SK-N-SH (cell line): ENCODE results near the gene SMARCC1. TPM values are rescaled to one million over a fixed set of nuclear protein-coding genes. Genes with fewer than 3 reads are reported as not detected.
A peak's percentile ranks its signal among the peaks of the same experiment; 100 is the strongest.

Experiments used
- CTCF ChIA-PET: fragments of 300-600, 350-600 bp; formaldehyde crosslinking; extraction: SDS; loops from one replicate; lab custom pipeline; 2021; lab: Yijun Ruan, JAX
- POLR2A ChIA-PET: fragments of 350-600 bp; sonication (Branson Sonifier 250); formaldehyde crosslinking; extraction: SDS; loops from one replicate; lab custom pipeline; 2020; ENCODE audit warnings: antibody characterized with exemption, inconsistent platforms; lab: Yijun Ruan, JAX
- DNase-seq: peaks from one replicate; pipeline ENCODE4 v3.0.0; 2012
- H2AFZ ChIP-seq: fragments of 200-600 bp; sonication (generic); 2 replicates; pipeline ENCODE4 v1.8.1; 2016; ENCODE audit warnings: antibody characterized with exemption, mild to moderate bottlenecking, low read depth
- H3F3A ChIP-seq: fragments of 200-600 bp; sonication (generic); replicated peaks from 2 replicates; pipeline ENCODE3; 2016; ENCODE audit warnings: antibody characterized with exemption, mild to moderate bottlenecking; ENCODE audit not compliant: insufficient read depth
- H3K27ac ChIP-seq, 2 experiments: fragments of 200-500 bp in 1 of 2; fragments of 200-600 bp in 1 of 2; sonication (Bioruptor generic) in 1 of 2; sonication (generic), shearing (Covaris generic) in 1 of 2; 2 replicates each; pipeline versions ENCODE4 v1.5.1 to v1.6.1; 2014 to 2016; ENCODE audit warnings: low read depth in 2 of 2, inconsistent platforms in 1 of 2, low read length in 1 of 2, mild to moderate bottlenecking in 1 of 2, mixed read lengths in 1 of 2
- H3K27me3 ChIP-seq: fragments of 200-600 bp; sonication (generic), shearing (Covaris generic); 2 replicates; pipeline ENCODE4 v1.6.1; 2016; ENCODE audit warnings: mixed run types; ENCODE audit not compliant: insufficient read depth
- H3K36me3 ChIP-seq, 2 experiments: fragments of 200-500 bp in 1 of 2; fragments of 200-600 bp in 1 of 2; sonication (Bioruptor generic) in 1 of 2; sonication (generic) in 1 of 2; replicated peaks in 1 of 2; 2 replicates each; pipeline versions ENCODE3 to v1.5.1; 2014 to 2016; ENCODE audit warnings: low read length in 1 of 2, mild to moderate bottlenecking in 1 of 2; ENCODE audit not compliant: insufficient read depth in 2 of 2, control insufficient read depth in 1 of 2
- H3K4me1 ChIP-seq, 2 experiments: fragments of 200-500 bp in 1 of 2; fragments of 200-600 bp in 1 of 2; sonication (Bioruptor generic) in 1 of 2; sonication (generic), shearing (Covaris generic) in 1 of 2; 2 replicates each; pipeline versions ENCODE4 v1.5.1 to v1.6.1; 2014 to 2016; ENCODE audit warnings: low read depth in 1 of 2, low read length in 1 of 2, mixed run types in 1 of 2; ENCODE audit not compliant: insufficient read depth in 2 of 2, control insufficient read depth in 1 of 2
- H3K4me2 ChIP-seq: fragments of 200-600 bp; sonication (generic), shearing (Covaris generic); 2 replicates; pipeline ENCODE4 v1.6.1; 2017; ENCODE audit warnings: mixed run types
- H3K4me3 ChIP-seq, 2 experiments: fragments of 200-500 bp in 1 of 2; fragments of 200-600 bp in 1 of 2; sonication (Bioruptor generic) in 1 of 2; sonication (generic), shearing (Covaris generic) in 1 of 2; 2 replicates each; pipeline versions ENCODE4 v1.5.1 to v1.8.1; 2014 to 2016; ENCODE audit warnings: low read depth in 2 of 2, inconsistent platforms in 1 of 2, low read length in 1 of 2, mild to moderate bottlenecking in 1 of 2, mixed read lengths in 1 of 2, moderate library complexity in 1 of 2
- H3K79me2 ChIP-seq: fragments of 200-600 bp; sonication (generic); 2 replicates; pipeline ENCODE4 v1.8.1; 2017; ENCODE audit warnings: mild to moderate bottlenecking; ENCODE audit not compliant: insufficient read depth
- H3K9ac ChIP-seq: fragments of 200-600 bp; sonication (generic); 2 replicates; pipeline ENCODE4 v1.6.1; 2017; ENCODE audit warnings: mixed run types
- H3K9me2 ChIP-seq: fragments of 200-600 bp; sonication (generic); 2 replicates; pipeline ENCODE4 v1.6.1; 2017; ENCODE audit warnings: mixed run types
- H3K9me3 ChIP-seq: fragments of 200-600 bp; sonication (generic); 2 replicates; pipeline ENCODE4 v1.6.1; 2017; ENCODE audit warnings: mixed run types, mild to moderate bottlenecking, moderate library complexity
- H4K20me1 ChIP-seq: fragments of 200-600 bp; sonication (generic); 2 replicates; pipeline ENCODE4 v1.6.1; 2017; ENCODE audit warnings: mild to moderate bottlenecking, mixed run types; ENCODE audit not compliant: insufficient read depth
- ELF1 ChIP-seq: IDR thresholded peaks from 2 replicates; pipeline ENCODE4 v1.4.0; 2012
- EP300 ChIP-seq, 2 experiments: IDR thresholded peaks; 2 replicates each; pipeline versions ENCODE4 v1.4.0 to v1.6.1; 2012; ENCODE audit warnings: borderline replicate concordance in 1 of 2, low read depth in 1 of 2, low read length in 1 of 2
- FOSL2 ChIP-seq: IDR thresholded peaks from 2 replicates; pipeline ENCODE4 v1.4.0; 2012; ENCODE audit warnings: low read depth, mild to moderate bottlenecking, moderate library complexity, borderline replicate concordance
- FOXJ3 ChIP-seq: sonication (generic); formaldehyde crosslinking; IDR thresholded peaks from 2 replicates; pipeline ENCODE4 v1.5.1; 2020; ENCODE audit warnings: mild to moderate bottlenecking, missing genetic modification reagents
- IRF3 ChIP-seq: fragments of 150-350 bp; IDR thresholded peaks from 2 replicates; pipeline ENCODE4 v1.6.1; 2016; ENCODE audit warnings: mild to moderate bottlenecking, low read depth, low read length
- MXI1 ChIP-seq: IDR thresholded peaks from 2 replicates; pipeline ENCODE4 v1.6.1; 2012; ENCODE audit warnings: mild to moderate bottlenecking, low read depth, low read length, improper control_type of control experiment
- NFIC ChIP-seq: IDR thresholded peaks from 2 replicates; pipeline ENCODE4 v1.4.0; 2012; ENCODE audit warnings: borderline replicate concordance
- NRF1 ChIP-seq: IDR thresholded peaks from 2 replicates; pipeline ENCODE4 v1.6.1; 2012; ENCODE audit warnings: low read depth, mild to moderate bottlenecking, low read length
- POLR2AphosphoS5 ChIP-seq: IDR thresholded peaks from 2 replicates; pipeline ENCODE4 v1.6.1; 2012; ENCODE audit warnings: low read depth, low read length
- REST ChIP-seq: IDR thresholded peaks from 2 replicates; pipeline ENCODE4 v1.6.1; 2012; ENCODE audit warnings: mild to moderate bottlenecking, low read depth, low read length, moderate library complexity
- RFX5 ChIP-seq: IDR thresholded peaks from 2 replicates; pipeline ENCODE4 v1.6.1; 2012; ENCODE audit warnings: mild to moderate bottlenecking, improper control_type of control experiment, low read length
- RXRA ChIP-seq: IDR thresholded peaks from 2 replicates; pipeline ENCODE4 v1.4.0; 2012; ENCODE audit warnings: low read depth, mild to moderate bottlenecking, borderline replicate concordance
- SMC3 ChIP-seq: IDR thresholded peaks from 2 replicates; pipeline ENCODE4 v1.6.1; 2012; ENCODE audit warnings: low read depth, low read length, improper control_type of control experiment
- TEAD4 ChIP-seq: IDR thresholded peaks from 2 replicates; pipeline ENCODE4 v1.4.0; 2012; ENCODE audit warnings: mild to moderate bottlenecking, borderline replicate concordance; ENCODE audit not compliant: insufficient read depth
- USF1 ChIP-seq: IDR thresholded peaks from 2 replicates; pipeline ENCODE4 v1.4.0; 2012; ENCODE audit warnings: low read depth, borderline replicate concordance
- ZBTB33 ChIP-seq: IDR thresholded peaks from 2 replicates; pipeline ENCODE4 v1.4.0; 2012; ENCODE audit warnings: low read depth, borderline replicate concordance
- WGBS: methylation state at CpG from one replicate; pipeline ENCODE4 v1.1.6; 2017; ENCODE audit warnings: low lambda C conversion rate; 5-methylcytosine and 5-hydroxymethylcytosine counted together
- polyA plus RNA-seq, 3 experiments: library from polyadenylated mRNA; depleted of rRNA; stranded (reverse); fragments of >200 nt; gene quantifications; 2 replicates each; pipeline ENCODE4 v1.2.3, GENCODE V29; 2012

Gene SMARCC1
- polyA plus RNA-seq, 1 of the 3 experiments (the other 2 are of a cell fraction): 16.5 TPM

- Histone ChIP-seq H3K9ac (no peak overlapping the region), H3K27ac (peak overlapping the region in 1 of 2 experiments; percentile 23; a peak in 1 of 4 replicates), H3K36me3 (peaks cover 56 to 68% of the 10 kb centered on the region in 2 experiments), H3K27me3 (no peaks in the 10 kb centered on the region), H2AFZ (no peak overlapping the region), H3K9me2 (no peaks in the 10 kb centered on the region), H3K4me3 (no peak overlapping the region), H3K79me2 (peaks cover 10% of the 10 kb centered on the region; the same call in 1 of the 2 replicates), H3K9me3 (no peaks in the 10 kb centered on the region), H3K4me1 (peaks cover 0 to 6% of the 10 kb centered on the region in 2 experiments; a peak in 1 of 4 replicates), H3K4me2 (no peak overlapping the region), H3F3A (peaks cover 11% of the 10 kb centered on the region), H4K20me1 (peaks cover 21% of the 10 kb centered on the region)
- TF ChIP-seq NFIC (peak; percentile 56), FOSL2 (0 out of 2 replicates have a peak, but pooled peaks have one; percentile 1), POLR2AphosphoS5 (no peak)
- ChIA-PET CTCF (no interaction called here), POLR2A (no interaction called here)
- DNase-seq: no peak
These were observed 169.5 kb downstream of the SMARCC1 start for GRCh38 chr3:47612178-47612577.

- peaks cover 13% of the 10 kb centered on the region for H3F3A ChIP-seq
- H3K9me2 ChIP-seq: no peaks in the 10 kb centered on the region
- H3K4me1 ChIP-seq: peaks cover 0 to 6% of the 10 kb centered on the region in 2 experiments; a peak in 1 of 4 replicates
- H4K20me1 ChIP-seq: peaks cover 25% of the 10 kb centered on the region
- peak overlapping the region in 1 of 2 experiments; percentile 23; a peak in 1 of 4 replicates for H3K27ac ChIP-seq
- H3K4me2 ChIP-seq: no peak overlapping the region
- H3K9ac ChIP-seq: no peak overlapping the region
- TF ChIP-seq TEAD4: no peak
- TF ChIP-seq MXI1: no peak
- no peak for TF ChIP-seq REST
- no peak for TF ChIP-seq SMC3
- TF ChIP-seq RFX5: no peak
- no peak for TF ChIP-seq FOXJ3 (CRISPR knock-in tag)
- no peak for TF ChIP-seq ELF1
- no peak for TF ChIP-seq POLR2AphosphoS5
- no peak for TF ChIP-seq RXRA
- TF ChIP-seq IRF3: no peak
- no peak for TF ChIP-seq NRF1
- TF ChIP-seq EP300 (IDR thresholded peaks at IDR 0.05; ENCODE audit: borderline replicate concordance in 1 of 2, low read depth in 1 of 2, low read length in 1 of 2): no peak
- no peak for TF ChIP-seq ZBTB33
- no peak for TF ChIP-seq USF1
- TF ChIP-seq, all 33 proteins: peak for 0
- Histone ChIP-seq H3K79me2 (peaks cover 10% of the 10 kb centered on the region; the same call in 1 of the 2 replicates), H3K36me3 (peaks cover 55 to 68% of the 10 kb centered on the region in 2 experiments), H2AFZ (no peak overlapping the region), H3K27me3 (no peaks in the 10 kb centered on the region), H3K4me3 (no peak overlapping the region), H3K9me3 (no peaks in the 10 kb centered on the region)
- no peak for DNase-seq
- ChIA-PET CTCF (no interaction called here), POLR2A (no interaction called here)
- WGBS: 92% methylated on average over 2 of the region's 2 CpGs
These were observed 170.1 kb downstream of the SMARCC1 start for GRCh38 chr3:47611576-47611975.
